Common myeloid progenitor, CD34-positive (primary cell): ENCODE data around the gene PI4KA.
"Not testable (repeated sequence)": the region's sequence is repeated elsewhere in the genome, so short reads cannot be mapped to it uniquely, and the experiment has no call there.

Experiments used
- CTCF ChIA-PET: fragments of 350-600 bp; sonication (Branson Sonifier 250); formaldehyde crosslinking; loops from one replicate; lab custom pipeline; 2021; ENCODE audit warnings: antibody characterized with exemption; lab: Charles Lee
- POLR2A ChIA-PET: fragments of 350-600 bp; sonication (Branson Sonifier 250); formaldehyde crosslinking; loops from one replicate; lab custom pipeline; 2021; ENCODE audit warnings: antibody characterized with exemption; lab: Charles Lee
- DNase-seq, 3 donors: peaks; one replicate each; pipeline versions ENCODE4 v3.0.0 to v3.0.0-alpha.2; 2013
- H3K27ac ChIP-seq, 2 experiments: 1 replicate in 1 of 2; 2 replicates in 1 of 2; pipeline ENCODE4 v1.7.0; 2013; ENCODE audit warnings: inconsistent platforms in 2 of 2, low read length in 2 of 2, mild to moderate bottlenecking in 2 of 2, low read depth in 1 of 2, moderate library complexity in 1 of 2; ENCODE audit not compliant: severe bottlenecking in 2 of 2, insufficient read depth in 1 of 2, poor library complexity in 1 of 2
- H3K27me3 ChIP-seq, 5 experiments: replicated peaks in 2 of 5; 1 replicate in 3 of 5; 2 replicates in 2 of 5; pipeline versions ENCODE4 v1.6.1 to v1.7.0; 2013; ENCODE audit warnings: low read length in 4 of 5, mild to moderate bottlenecking in 2 of 5, moderate library complexity in 2 of 5, inconsistent platforms in 1 of 5; ENCODE audit not compliant: insufficient read depth in 5 of 5, control insufficient read depth in 4 of 5
- H3K36me3 ChIP-seq, 4 experiments: 1 replicate in 2 of 4; 2 replicates in 2 of 4; pipeline versions ENCODE4 v1.6.1 to v1.7.0; 2013; ENCODE audit warnings: low read length in 3 of 4, control low read depth in 1 of 4, mild to moderate bottlenecking in 1 of 4; ENCODE audit not compliant: control insufficient read depth in 4 of 4, insufficient read depth in 4 of 4
- H3K4me1 ChIP-seq, 4 experiments: 1 replicate in 3 of 4; 2 replicates in 1 of 4; pipeline versions ENCODE4 v1.6.1 to v1.7.1; 2013; ENCODE audit warnings: low read length in 3 of 4, mild to moderate bottlenecking in 3 of 4, control low read depth in 1 of 4, inconsistent platforms in 1 of 4, moderate library complexity in 1 of 4; ENCODE audit not compliant: control insufficient read depth in 4 of 4, insufficient read depth in 4 of 4; ENCODE audit errors: control extremely low read depth in 1 of 4
- H3K4me3 ChIP-seq, 7 experiments: 1 replicate in 4 of 7; 2 replicates in 3 of 7; pipeline versions ENCODE4 v1.5.1 to v1.7.0; 2013; ENCODE audit warnings: mild to moderate bottlenecking in 7 of 7, low read length in 6 of 7, moderate library complexity in 6 of 7, inconsistent platforms in 2 of 7, low read depth in 2 of 7, control low read depth in 1 of 7; ENCODE audit not compliant: insufficient read depth in 4 of 7, control insufficient read depth in 1 of 7; ENCODE audit errors: extremely low read depth in 1 of 7
- H3K9me3 ChIP-seq, 5 experiments: 1 replicate in 4 of 5; 2 replicates in 1 of 5; pipeline versions ENCODE4 v1.6.1 to v1.7.1; 2013; ENCODE audit warnings: low read length in 4 of 5, mild to moderate bottlenecking in 2 of 5, inconsistent platforms in 1 of 5, low read depth in 1 of 5, moderate library complexity in 1 of 5; ENCODE audit not compliant: control insufficient read depth in 4 of 5, insufficient read depth in 2 of 5; ENCODE audit errors: control extremely low read depth in 1 of 5
- WGBS: methylation state at CpG from one replicate; pipeline ENCODE4 v1.1.5; 2013; ENCODE audit not compliant: insufficient coverage; 5-methylcytosine and 5-hydroxymethylcytosine counted together

PI4KA gene

GRCh38 chr22:20724676-20725454 is 133.7 kb downstream of the PI4KA start:
- Histone ChIP-seq H3K4me1 (peaks cover 0 to 4% (median 0%) of the 10 kb centered on the region in 4 experiments), H3K4me3 (no peak overlapping the region), H3K36me3 (peaks cover 21 to 62% (median 48%) of the 10 kb centered on the region in 4 experiments), H3K9me3 (no peaks in the 10 kb centered on the region), H3K27me3 (no peaks in the 10 kb centered on the region), H3K27ac (no peak overlapping the region)
- CTCF ChIA-PET, result no interaction called here
- POLR2A ChIA-PET, result no interaction called here
- WGBS, result 100% methylated on average over 6 of the region's 9 CpGs
- DNase-seq, result no peak

- 98% methylated on average over 6 of the region's 13 CpGs for WGBS
- peaks cover 0 to 4% (median 0%) of the 10 kb centered on the region in 4 experiments for H3K4me1 ChIP-seq
- ChIA-PET CTCF (interaction anchor here (1.2 kb wide), 1 partner anchor 20 kb away, joined by 3 read pairs; no protein-coding TSS in a partner anchor), POLR2A (no interaction called here)
- peaks cover 11 to 33% (median 24%) of the 10 kb centered on the region in 4 experiments for H3K36me3 ChIP-seq
- H3K4me3 ChIP-seq, result no peak overlapping the region
- DNase-seq, result peak in 1 of 3 donors; percentile 20
- H3K27me3 ChIP-seq, result no peaks in the 10 kb centered on the region
- no peaks in the 10 kb centered on the region for H3K9me3 ChIP-seq
- no peak overlapping the region for H3K27ac ChIP-seq
These were observed 137.0 kb downstream of the PI4KA start for GRCh38 chr22:20721409-20722218.

- WGBS, result 96% methylated on average over 10 of the region's 13 CpGs
- Histone ChIP-seq H3K27ac (no peak overlapping the region), H3K36me3 (peaks cover 11 to 26% (median 20%) of the 10 kb centered on the region in 4 experiments), H3K27me3 (no peaks in the 10 kb centered on the region), H3K9me3 (no peaks in the 10 kb centered on the region), H3K4me3 (no peak overlapping the region), H3K4me1 (peaks cover 0 to 4% (median 0%) of the 10 kb centered on the region in 4 experiments)
- CTCF ChIA-PET, result interaction anchor here (1.2 kb wide), 1 partner anchor 21 kb away, joined by 3 read pairs; no protein-coding TSS in a partner anchor
- POLR2A ChIA-PET, result no interaction called here
- DNase-seq, result no peak
These were observed 137.8 kb downstream of the PI4KA start for GRCh38 chr22:20720692-20721408.

GRCh38 chr22:20718727-20719126 is 139.9 kb downstream of the PI4KA start:
- H3K4me1 ChIP-seq, POLR2A ChIA-PET, DNase-seq, CTCF ChIA-PET, H3K27ac ChIP-seq, H3K27me3 ChIP-seq, H3K4me3 ChIP-seq, H3K9me3 ChIP-seq: not testable (repeated sequence)
- WGBS, result 97% methylated on average over 5 of the region's 13 CpGs
- peaks cover 10 to 18% (median 10%) of the 10 kb centered on the region in 4 experiments for H3K36me3 ChIP-seq

- H3K4me1 ChIP-seq, DNase-seq, H3K4me3 ChIP-seq, H3K9me3 ChIP-seq, CTCF ChIA-PET, H3K27ac ChIP-seq, H3K27me3 ChIP-seq, POLR2A ChIA-PET: not testable (repeated sequence)
- WGBS, result 100% methylated on average over 4 of the region's 7 CpGs
- H3K36me3 ChIP-seq, result peaks cover 10 to 20% (median 12%) of the 10 kb centered on the region in 4 experiments
These were observed 140.6 kb downstream of the PI4KA start for GRCh38 chr22:20717981-20718380.

GRCh38 chr22:20717213-20717866 is 141.3 kb downstream of the PI4KA start:
- H3K36me3 ChIP-seq, result peaks cover 7 to 21% (median 12%) of the 10 kb centered on the region in 4 experiments
- CTCF ChIA-PET, result not testable (repeated sequence)

More at GRCh38 chr22:20717213-20717866, 141.3 kb downstream of the PI4KA start:
- H3K27me3 ChIP-seq, H3K4me3 ChIP-seq, POLR2A ChIA-PET, H3K27ac ChIP-seq, H3K4me1 ChIP-seq, DNase-seq, H3K9me3 ChIP-seq: not testable (repeated sequence)
- WGBS, result 97% methylated on average over 5 of the region's 17 CpGs
